ENCODE data around the gene CRADD.
"Not testable (repeated sequence)": the region's sequence is repeated elsewhere in the genome, so short reads cannot be mapped to it uniquely, and the experiment has no call there.

The CRADD gene

GRCh38 chr12:93708952-93709351 lies 31.8 kb downstream of the CRADD start:
- DNase-seq, result no peak

- DNase-seq, result no peak
Measured at GRCh38 chr12:93709386-93709785, 32.2 kb downstream of the CRADD start.

- DNase-seq, result no peak
Measured at GRCh38 chr12:93710574-93710926, 33.4 kb downstream of the CRADD start.

- DNase-seq, result not testable (repeated sequence)
Measured at GRCh38 chr12:93711502-93711901, 34.3 kb downstream of the CRADD start.

GRCh38 chr12:93712200-93712599 lies 35.0 kb downstream of the CRADD start:
- DNase-seq, result no peak

GRCh38 chr12:93713060-93713459 lies 35.9 kb downstream of the CRADD start:
- no peak for DNase-seq

- no peak for DNase-seq
Measured at GRCh38 chr12:93713800-93714199, 36.6 kb downstream of the CRADD start.

DNA sequence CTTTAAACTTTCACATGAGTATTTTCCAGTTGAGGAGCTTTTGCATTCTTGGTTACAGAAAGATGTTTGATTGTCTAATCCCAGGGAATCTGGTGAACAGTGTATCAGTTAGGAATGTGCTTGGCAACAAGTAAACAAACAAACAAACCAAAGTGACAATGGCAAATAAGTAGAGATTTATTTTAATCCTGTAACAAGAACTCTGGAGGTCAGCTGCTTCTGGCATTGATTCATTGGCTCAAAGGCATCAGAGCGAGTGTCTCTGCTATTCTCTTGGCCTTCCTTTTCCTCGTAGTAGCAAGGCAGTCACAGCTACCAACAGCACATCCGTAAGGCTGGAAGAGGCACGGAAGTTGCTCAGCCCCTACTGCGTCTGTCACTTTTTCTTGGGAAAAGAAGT lies 37.2 kb downstream of the CRADD start:
- DNase-seq, result no peak

- DNase-seq, result no peak
Measured at GRCh38 chr12:93719710-93720109, 42.5 kb downstream of the CRADD start.

DNA sequence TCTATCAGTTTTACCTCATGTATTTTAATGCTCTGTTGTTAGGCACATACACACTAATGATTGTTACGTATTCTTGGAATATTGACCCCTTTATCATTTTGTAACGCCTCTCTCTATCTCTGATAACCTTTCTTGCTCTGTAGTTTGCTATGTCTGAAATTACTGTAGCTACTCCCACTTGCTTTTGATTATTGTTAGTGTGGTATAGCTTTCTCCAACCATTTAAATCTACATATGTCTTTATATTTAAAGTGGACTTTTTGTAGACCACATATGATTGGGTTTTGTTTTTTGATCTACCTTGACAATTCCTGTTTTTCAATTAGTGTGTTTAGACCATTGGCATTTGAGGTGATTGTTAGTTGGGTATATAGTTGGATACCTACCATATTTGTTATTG lies 43.4 kb downstream of the CRADD start:
- DNase-seq, result no peak

DNA sequence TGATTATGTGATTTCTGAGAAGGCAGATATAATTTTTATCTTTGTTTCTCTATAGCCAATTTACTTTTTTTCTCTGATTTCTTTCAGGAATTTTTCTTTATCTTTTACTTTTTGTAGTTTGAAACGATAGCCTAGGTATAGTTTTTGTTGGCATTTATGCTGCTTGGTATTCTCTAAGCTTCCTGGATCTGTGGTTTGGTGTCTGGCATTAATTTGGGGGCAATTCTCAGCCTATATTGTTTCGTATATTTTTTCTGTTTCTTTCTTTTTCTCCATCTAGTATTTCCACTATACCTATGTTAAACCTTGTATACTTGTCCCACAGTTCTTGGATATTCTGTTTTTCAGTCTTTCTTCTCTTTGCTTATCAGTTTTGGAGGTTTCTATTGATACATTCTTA lies 45.0 kb downstream of the CRADD start:
- DNase-seq, result no peak

- no peak for DNase-seq
Measured at GRCh38 chr12:93722835-93723567, 45.8 kb downstream of the CRADD start.

GRCh38 chr12:93723568-93723930 lies 46.4 kb downstream of the CRADD start:
- no peak for DNase-seq

- DNase-seq, result no peak
Measured at GRCh38 chr12:93725531-93725930, 48.4 kb downstream of the CRADD start.

DNA sequence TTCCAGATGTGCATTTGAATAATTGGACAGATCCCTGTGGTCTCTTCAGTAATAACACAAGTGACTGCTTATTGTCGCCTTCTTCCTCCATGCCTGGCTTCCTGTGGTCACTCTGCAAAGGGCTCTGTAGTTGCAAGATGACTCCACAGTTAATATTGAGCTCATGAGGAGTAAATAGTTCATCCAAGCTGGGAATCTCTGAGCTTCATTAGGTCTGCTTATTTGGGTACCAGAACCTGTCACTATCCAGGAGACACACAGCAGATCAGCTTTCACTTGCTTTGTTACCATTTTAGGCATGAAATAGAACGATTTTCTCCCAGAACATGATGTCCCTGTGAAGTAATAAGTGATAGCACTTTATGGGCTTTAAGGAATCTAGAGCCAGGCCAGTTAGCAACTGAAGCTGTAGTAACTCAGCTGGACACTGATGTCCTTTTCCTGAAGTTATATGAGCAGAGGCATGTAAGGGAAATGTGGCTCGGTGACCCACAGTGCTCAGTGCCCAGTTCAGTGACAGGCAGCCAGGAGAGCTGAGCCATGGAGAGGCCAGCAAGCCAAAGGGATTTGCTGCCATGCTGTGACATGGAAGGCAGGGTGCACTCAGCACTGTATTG lies 50.1 kb downstream of the CRADD start:
- no peak for DNase-seq

DNA sequence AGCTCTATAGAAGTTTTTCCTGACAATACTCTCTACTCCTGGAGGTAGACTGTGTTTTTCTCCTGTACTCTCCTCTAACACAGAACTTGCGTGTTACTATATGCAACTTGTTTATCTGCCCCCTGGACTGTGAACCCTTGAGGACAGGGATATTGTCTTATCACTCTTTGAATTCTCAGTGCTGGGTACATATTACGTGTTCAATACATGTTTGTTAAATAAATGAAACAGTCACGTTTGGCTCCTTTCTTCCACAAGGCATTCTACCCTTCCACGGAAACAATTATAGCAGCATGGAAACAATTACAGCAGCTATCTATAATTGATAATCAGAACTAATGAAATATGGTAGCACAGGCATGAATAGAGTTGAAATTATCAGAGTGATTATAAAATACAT lies 50.7 kb downstream of the CRADD start:
- no peak for DNase-seq

- no peak for DNase-seq
Measured at GRCh38 chr12:93729934-93730333, 52.8 kb downstream of the CRADD start.

DNA sequence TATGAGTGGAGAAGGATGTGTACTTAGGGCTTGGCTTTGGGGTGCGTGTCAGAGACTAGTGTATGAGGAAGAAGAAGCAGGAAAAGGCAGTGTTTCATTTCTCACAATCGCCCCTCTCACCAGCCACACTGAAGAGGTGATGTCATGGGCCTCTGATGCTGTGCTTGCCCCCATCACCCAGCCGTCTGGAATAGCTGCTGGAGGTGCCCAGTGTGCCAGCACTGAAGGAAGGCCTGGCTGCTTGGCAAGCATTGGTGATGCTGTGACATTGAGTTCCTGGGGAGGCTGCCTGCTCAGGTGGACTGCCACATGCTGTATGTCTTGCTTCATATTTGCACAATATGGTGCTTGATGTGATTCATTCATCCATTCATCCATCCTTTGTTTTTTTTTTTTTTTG lies 56.2 kb downstream of the CRADD start:
- DNase-seq, result no peak

GRCh38 chr12:93733928-93734327 lies 56.8 kb downstream of the CRADD start:
- DNase-seq, result no peak

DNA sequence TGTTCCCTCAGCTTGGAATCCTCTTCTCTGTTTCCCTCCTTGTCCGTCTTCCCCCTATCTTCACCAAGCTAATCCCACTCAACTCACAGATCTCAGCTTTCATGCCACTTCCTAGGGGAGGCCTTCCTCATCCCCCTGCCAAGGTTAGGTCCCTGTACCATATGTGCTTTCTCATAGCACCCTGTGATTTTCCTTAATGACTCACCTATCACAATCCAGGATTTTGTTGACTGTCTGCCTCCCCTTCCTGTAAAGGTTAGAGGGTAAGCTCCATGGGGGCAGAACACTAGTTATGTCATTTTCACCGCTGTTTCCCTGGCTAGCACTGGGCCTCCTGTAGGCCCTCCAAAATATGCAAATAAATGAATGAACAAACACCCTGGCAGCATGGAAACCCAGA lies 57.6 kb downstream of the CRADD start:
- DNase-seq, result no peak

- DNase-seq, result no peak
Measured at GRCh38 chr12:93736640-93737178, 59.5 kb downstream of the CRADD start.

GRCh38 chr12:93737457-93738198 lies 60.5 kb downstream of the CRADD start:
- DNase-seq, result no peak

GRCh38 chr12:93738199-93739058 lies 61.3 kb downstream of the CRADD start:
- no peak for DNase-seq

All from CD4-positive, alpha-beta T cell treated with Interleukin-4 for 4 hours (primary cell).